Left lung (tissue), 10 donors: ENCODE data around the gene RAB9B. TPM values are rescaled to one million over a fixed set of nuclear protein-coding genes. Genes with fewer than 3 reads are reported as not detected.

Source experiments
- ATAC-seq: fragments of 200-7000 bp; cut with Tn5 transposase; one replicate; pipeline ENCODE4 v1.9.1; 2020; ENCODE audit warnings: moderate library complexity
- DNase-seq, 4 donors: peaks; one replicate each; pipeline ENCODE4 v3.0.0-alpha.2; 2013 to 2020
- H3K27ac ChIP-seq, 2 donors: fragments of 200-600 bp; sonication (generic) in 1 of 2; one replicate each; pipeline versions ENCODE4 v1.5.0 to v1.8.0; 2020 to 2021
- H3K27me3 ChIP-seq, 2 donors: fragments of 200-600 bp; sonication (generic) in 1 of 2; one replicate each; pipeline versions ENCODE4 v1.5.0 to v1.8.0; 2020 to 2021
- H3K36me3 ChIP-seq, 2 donors: fragments of 200-600 bp; sonication (generic) in 1 of 2; one replicate each; pipeline versions ENCODE4 v1.5.0 to v1.8.0; 2020 to 2021
- H3K4me1 ChIP-seq, 2 donors: fragments of 200-600 bp; one replicate each; pipeline ENCODE4 v1.8.0; 2021
- H3K4me3 ChIP-seq, 2 donors: fragments of 200-600 bp; sonication (generic) in 1 of 2; one replicate each; pipeline versions ENCODE4 v1.5.0 to v1.8.0; 2020 to 2021; ENCODE audit warnings: mild to moderate bottlenecking in 1 of 2
- H3K9me3 ChIP-seq, 2 donors: fragments of 200-600 bp; sonication (generic) in 1 of 2; one replicate each; pipeline versions ENCODE4 v1.5.0 to v1.8.0; 2020 to 2021
- CTCF ChIP-seq, 2 donors: fragments of 200-600 bp; sonication (generic) in 1 of 2; IDR thresholded peaks; one replicate each; pipeline versions ENCODE4 v1.5.0 to v1.8.0; 2021; ENCODE audit warnings: antibody characterized with exemption in 2 of 2
- intact Hi-C, 2 donors: fragments of 100-400 bp; cut with DNase I; formaldehyde crosslinking; loops; one replicate each; pipeline versions ENCODE4 v1.11.2 to v1.14.2; 2022
- polyA plus RNA-seq, 6 donors: library from polyadenylated mRNA; unstranded; fragments of 120-200 nt; gene quantifications; one replicate each; pipeline ENCODE4 v1.2.1, GENCODE V29; 2013; ENCODE audit not compliant: insufficient read length in 6 of 6
- total RNA-seq, 2 donors: library from RNA; stranded (reverse); fragmentation: NEBNext Ultra II Directional; extraction: Animal tissue kit (Norgen Biotek cat#: 25700); gene quantifications; one replicate each; pipeline ENCODE4 v1.2.1, GENCODE V29; 2021
- donor health status: DM: no; HTN: yes; CAD: no.
- donor health status: DM: no; HTN: no; CAD: no.

The RAB9B gene
- total and polyA plus RNA-seq, 8 donors: 0.93 to 3.4 (median 2.9) TPM

DNA sequence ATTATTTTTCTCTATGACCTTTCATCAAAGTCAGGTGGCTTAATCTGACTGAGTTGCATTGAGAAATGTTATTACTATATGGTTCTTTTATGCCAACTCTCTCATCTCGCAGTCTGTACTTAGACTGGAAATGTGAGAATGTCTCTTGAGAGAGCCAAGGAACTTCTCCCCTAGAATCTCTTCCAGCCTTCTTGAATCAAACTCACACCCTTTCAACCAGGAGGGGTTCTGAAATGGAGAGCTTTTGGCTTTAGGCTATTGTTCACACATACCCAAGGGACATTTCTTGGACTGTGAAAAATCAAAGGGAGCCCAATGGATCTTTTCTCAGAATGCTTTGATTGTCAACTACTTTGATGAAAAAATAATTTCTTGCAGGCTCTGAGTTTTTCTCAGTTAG lies 50.4 kb downstream of the RAB9B start:
- H3K36me3 ChIP-seq: no peaks in the 10 kb centered on the region
- intact Hi-C loops: no loop called here
- no peaks in the 10 kb centered on the region for H3K27me3 ChIP-seq
- H3K4me3 ChIP-seq: no peak overlapping the region
- H3K4me1 ChIP-seq: no peaks in the 10 kb centered on the region
- no peaks in the 10 kb centered on the region for H3K9me3 ChIP-seq
- no peak overlapping the region for H3K27ac ChIP-seq
- no peak for ATAC-seq
- TF ChIP-seq CTCF (IDR thresholded peaks at IDR 0.05): no peak
- peak in 1 of 4 donors; percentile 28 for DNase-seq

DNA sequence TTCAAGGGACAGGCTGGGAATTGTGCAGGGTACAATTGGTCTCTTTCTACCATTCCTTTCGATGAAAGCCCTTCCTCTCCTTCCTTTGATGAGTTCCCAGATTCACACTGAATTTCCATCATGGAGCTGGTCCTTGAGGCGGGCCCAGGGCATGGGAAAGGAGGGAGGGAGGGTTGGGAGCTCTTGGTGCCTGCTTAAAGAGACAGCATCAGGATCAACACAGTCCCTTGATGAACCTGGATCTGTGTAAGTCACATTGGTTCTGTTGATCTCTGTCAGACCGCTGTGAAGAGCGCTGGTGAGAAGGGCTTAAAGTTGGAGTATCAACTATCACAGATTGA lies 51.0 kb downstream of the RAB9B start:
- intact Hi-C loops: no loop called here
- no peaks in the 10 kb centered on the region for H3K9me3 ChIP-seq
- H3K4me3 ChIP-seq: no peak overlapping the region
- no peaks in the 10 kb centered on the region for H3K36me3 ChIP-seq
- H3K27ac ChIP-seq: no peak overlapping the region
- DNase-seq (no peak), ATAC-seq (no peak)
- H3K27me3 ChIP-seq: no peaks in the 10 kb centered on the region
- H3K4me1 ChIP-seq: no peaks in the 10 kb centered on the region
- TF ChIP-seq CTCF (IDR thresholded peaks at IDR 0.05): no peak

DNA sequence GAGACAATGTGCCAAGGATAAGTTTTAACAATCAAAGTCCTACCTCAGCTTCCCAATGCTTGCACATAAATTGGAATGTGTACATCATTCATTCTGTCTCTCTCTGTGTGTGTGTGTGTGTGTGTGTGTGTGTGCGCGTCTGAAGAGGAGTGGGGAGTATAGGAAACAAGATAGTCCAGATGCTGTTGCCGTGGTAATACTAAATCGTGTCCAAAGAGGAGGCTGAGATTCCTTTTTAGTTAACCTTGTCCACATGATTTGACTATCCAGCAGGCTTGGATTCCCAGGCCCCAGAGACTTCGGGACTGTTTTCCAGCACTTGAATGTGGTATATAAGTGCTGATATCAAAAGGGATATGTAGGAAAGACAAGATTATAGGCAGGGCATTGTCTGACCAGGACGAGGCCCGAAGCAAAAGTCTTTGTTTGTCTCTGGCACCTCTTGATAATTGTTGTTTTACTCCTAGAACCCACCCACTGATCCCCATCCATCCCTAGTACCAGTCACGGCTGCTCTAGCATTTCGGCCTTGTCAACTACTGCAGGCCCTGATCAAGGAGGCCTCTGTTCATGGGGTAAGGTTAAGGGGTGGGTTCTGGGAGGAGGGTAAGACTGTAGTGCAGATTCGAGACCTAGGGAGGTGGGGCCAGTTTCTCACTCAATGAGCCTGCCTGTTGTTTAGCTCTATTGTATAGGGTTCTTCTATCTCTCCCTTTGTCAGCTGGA lies 51.6 kb downstream of the RAB9B start:
- Histone ChIP-seq H3K27ac (no peak overlapping the region), H3K27me3 (no peaks in the 10 kb centered on the region), H3K36me3 (no peaks in the 10 kb centered on the region), H3K4me3 (no peak overlapping the region), H3K4me1 (no peaks in the 10 kb centered on the region), H3K9me3 (no peaks in the 10 kb centered on the region)
- intact Hi-C loops: no loop called here
- ATAC-seq: no peak
- TF ChIP-seq CTCF (IDR thresholded peaks at IDR 0.05): no peak
- no peak for DNase-seq

GRCh38 chrX:103779141-103779789 lies 52.8 kb downstream of the RAB9B start:
- Histone ChIP-seq H3K4me1 (no peaks in the 10 kb centered on the region), H3K4me3 (no peak overlapping the region), H3K36me3 (no peaks in the 10 kb centered on the region), H3K27ac (no peak overlapping the region), H3K27me3 (no peaks in the 10 kb centered on the region), H3K9me3 (no peaks in the 10 kb centered on the region)
- TF ChIP-seq CTCF (IDR thresholded peaks at IDR 0.05): no peak
- intact Hi-C loops: no loop called here
- DNase-seq (peak in 1 of 4 donors; percentile 44), ATAC-seq (no peak)

DNA sequence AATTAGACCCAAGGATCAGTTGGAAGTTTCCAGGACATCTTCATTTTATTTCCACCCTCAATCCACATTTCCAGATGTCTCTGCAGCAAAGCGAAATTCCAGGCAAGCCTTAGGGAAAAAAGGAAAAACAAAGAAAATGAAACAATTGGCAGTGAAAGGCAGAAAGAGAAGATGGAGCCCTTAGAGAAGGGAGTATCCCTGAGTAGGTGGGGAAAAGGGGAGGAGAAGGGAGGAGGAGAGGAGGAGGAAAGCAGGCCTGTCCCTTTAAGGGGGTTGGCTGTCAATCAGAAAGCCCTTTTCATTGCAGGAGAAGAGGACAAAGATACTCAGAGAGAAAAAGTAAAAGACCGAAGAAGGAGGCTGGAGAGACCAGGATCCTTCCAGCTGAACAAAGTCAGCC lies 55.5 kb downstream of the RAB9B start, which contains the start of gene PLP1:
PLP1 (plus strand) TSS at position 295 of the 400 bp plus-strand sequence. CDS start 156 bp downstream, outside the sequence.
- Histone ChIP-seq H3K27me3 (no peaks in the 10 kb centered on the region), H3K27ac (no peak within 1 kb of the TSS), H3K4me1 (no peaks in the 10 kb centered on the region), H3K4me3 (no peak within 1 kb of the TSS), H3K36me3 (no peaks in the 10 kb centered on the region), H3K9me3 (no peaks in the 10 kb centered on the region)
- intact Hi-C loops: no loop called here
- no peak for TF ChIP-seq CTCF (IDR thresholded peaks at IDR 0.05)
- DNase-seq (no peak), ATAC-seq (no peak)
